HL-60 (cell line): ENCODE data around the gene GPR142.
A peak's percentile ranks its signal among the peaks of the same experiment; 100 is the strongest.

Experiments
- DNase-seq, 2 experiments: peaks; one replicate each; pipeline ENCODE4 v3.0.0-alpha.2; 2010 to 2020; ENCODE audit warnings: low read depth in 1 of 2, low spot score in 1 of 2
- H3K27ac ChIP-seq: fragments of 250-450 bp; sonication (Bioruptor Pico); replicated peaks from 2 replicates; pipeline ENCODE4 v1.5.1; 2020; ENCODE audit warnings: mild to moderate bottlenecking, moderate library complexity
- H3K27me3 ChIP-seq: fragments of 250-450 bp; sonication (Bioruptor Pico); 2 replicates; pipeline ENCODE4 v1.5.1; 2021; ENCODE audit warnings: mild to moderate bottlenecking, moderate library complexity; ENCODE audit not compliant: insufficient read depth, poor library complexity, severe bottlenecking
- H3K4me3 ChIP-seq: replicated peaks from 2 replicates; pipeline ENCODE4 v1.5.1; 2011; ENCODE audit warnings: mild to moderate bottlenecking, control low read depth, low read length; ENCODE audit not compliant: insufficient read depth
- GABPA ChIP-seq: IDR thresholded peaks from 2 replicates; pipeline ENCODE4 v1.6.1; 2012; ENCODE audit warnings: low read depth
- POLR2AphosphoS5 ChIP-seq: IDR thresholded peaks from 2 replicates; pipeline ENCODE4 v1.6.1; 2012; ENCODE audit warnings: low read depth
- REST ChIP-seq: IDR thresholded peaks from 2 replicates; pipeline ENCODE4 v1.6.1; 2012; ENCODE audit warnings: low read depth; ENCODE audit not compliant: insufficient replicate concordance
- SPI1 ChIP-seq: IDR thresholded peaks from 2 replicates; pipeline ENCODE4 v1.6.1; 2012; ENCODE audit warnings: low read depth, mild to moderate bottlenecking, borderline replicate concordance
- TF ChIP-seq, protein P1 (sequence below): IDR thresholded peaks from one replicate; pipeline ENCODE4 v1.5.1; 2011; ENCODE audit warnings: low read length, control low read depth, inconsistent platforms; ENCODE audit not compliant: insufficient read depth

Gene GPR142

GRCh38 chr17:74389937-74390679, 22.8 kb downstream of the GPR142 start:
- H3K27ac ChIP-seq: peak overlapping the region; percentile 73
- no peak for DNase-seq
- TF ChIP-seq SPI1 (no peak), GABPA (no peak), POLR2AphosphoS5 (no peak), REST (no peak)
- TF ChIP-seq, protein P1, sequence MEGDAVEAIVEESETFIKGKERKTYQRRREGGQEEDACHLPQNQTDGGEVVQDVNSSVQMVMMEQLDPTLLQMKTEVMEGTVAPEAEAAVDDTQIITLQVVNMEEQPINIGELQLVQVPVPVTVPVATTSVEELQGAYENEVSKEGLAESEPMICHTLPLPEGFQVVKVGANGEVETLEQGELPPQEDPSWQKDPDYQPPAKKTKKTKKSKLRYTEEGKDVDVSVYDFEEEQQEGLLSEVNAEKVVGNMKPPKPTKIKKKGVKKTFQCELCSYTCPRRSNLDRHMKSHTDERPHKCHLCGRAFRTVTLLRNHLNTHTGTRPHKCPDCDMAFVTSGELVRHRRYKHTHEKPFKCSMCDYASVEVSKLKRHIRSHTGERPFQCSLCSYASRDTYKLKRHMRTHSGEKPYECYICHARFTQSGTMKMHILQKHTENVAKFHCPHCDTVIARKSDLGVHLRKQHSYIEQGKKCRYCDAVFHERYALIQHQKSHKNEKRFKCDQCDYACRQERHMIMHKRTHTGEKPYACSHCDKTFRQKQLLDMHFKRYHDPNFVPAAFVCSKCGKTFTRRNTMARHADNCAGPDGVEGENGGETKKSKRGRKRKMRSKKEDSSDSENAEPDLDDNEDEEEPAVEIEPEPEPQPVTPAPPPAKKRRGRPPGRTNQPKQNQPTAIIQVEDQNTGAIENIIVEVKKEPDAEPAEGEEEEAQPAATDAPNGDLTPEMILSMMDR: no peak
- H3K27me3 ChIP-seq: no peaks in the 10 kb centered on the region
- no peak overlapping the region for H3K4me3 ChIP-seq

DNA sequence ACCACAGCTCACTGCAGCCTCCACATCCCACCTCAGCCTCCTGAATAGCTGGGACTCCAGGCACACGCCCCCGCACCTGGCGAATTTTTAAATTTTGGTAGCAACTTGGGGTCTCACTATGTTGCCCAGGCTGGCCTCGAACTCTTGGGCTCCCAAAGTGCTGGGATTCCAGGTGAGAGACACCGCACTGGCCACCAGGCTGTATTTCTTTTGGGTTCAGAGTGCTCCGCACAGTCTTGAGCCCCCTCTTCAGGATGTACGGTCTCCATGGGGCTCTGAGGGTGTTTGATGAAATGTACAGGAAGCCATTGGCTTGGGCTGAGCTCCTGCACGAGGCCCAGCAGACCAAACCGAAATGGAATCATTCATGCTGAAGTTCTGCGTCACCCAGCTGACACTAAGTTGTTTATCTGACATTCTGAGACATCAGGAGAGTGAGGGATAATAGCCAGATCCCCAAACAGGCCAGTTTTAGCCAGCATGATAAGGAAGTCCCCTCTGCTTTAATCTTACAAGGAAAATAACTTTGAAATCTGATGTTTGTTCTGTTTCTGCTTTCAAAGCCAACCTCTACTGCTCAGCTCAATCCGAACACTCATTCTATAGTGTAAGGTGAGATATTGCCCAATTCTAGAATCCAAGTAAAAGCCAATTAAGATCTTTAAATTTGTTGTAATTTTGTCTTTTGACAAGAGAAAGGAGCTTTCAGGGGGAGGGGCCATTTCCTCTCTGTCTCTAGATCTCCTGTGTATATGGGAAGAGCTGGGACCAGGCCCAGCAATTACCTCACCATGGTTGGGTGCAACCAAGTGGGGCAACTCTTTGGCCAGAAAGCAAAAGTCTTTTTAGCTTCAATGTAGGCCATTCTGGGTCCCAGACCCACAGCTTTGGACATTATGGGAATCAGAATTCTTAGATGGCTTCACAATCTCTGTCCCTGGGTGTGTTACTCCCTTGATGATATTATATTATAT, 23.7 kb downstream of the GPR142 start:
- Histone ChIP-seq H3K27me3 (no peaks in the 10 kb centered on the region), H3K4me3 (no peak overlapping the region), H3K27ac (peak overlapping the region; percentile 56)
- peak in 1 of 2 experiments; percentile 62 for DNase-seq
- TF ChIP-seq SPI1 (no peak), REST (no peak), GABPA (no peak)
- TF ChIP-seq, protein P1: no peak

GRCh38 chr17:74391771-74392170, 24.5 kb downstream of the GPR142 start:
- H3K4me3 ChIP-seq: no peak overlapping the region
- TF ChIP-seq SPI1: peak; percentile 85
- TF ChIP-seq REST: no peak
- no peak for TF ChIP-seq GABPA
- TF ChIP-seq POLR2AphosphoS5: peak; percentile 62; the same call in 1 of the 2 replicates
- TF ChIP-seq, protein P1: no peak
- peak overlapping the region; percentile 56 for H3K27ac ChIP-seq
- DNase-seq: peak in 1 of 2 experiments; percentile 79
- no peaks in the 10 kb centered on the region for H3K27me3 ChIP-seq
